HepG2 (cell line): ENCODE measurements around the gene HCFC1R1. TPM values are rescaled to one million over a fixed set of nuclear protein-coding genes. Genes with fewer than 3 reads are reported as not detected.

Experiments used
- ARNT2 ChIP-seq: sonication (generic); formaldehyde crosslinking; IDR thresholded peaks from 2 replicates; pipeline ENCODE4 v1.8.0; 2022; ENCODE audit warnings: mild to moderate bottlenecking, low read depth, missing genetic modification reagents, moderate library complexity
- ASH2L ChIP-seq: fragments of 300-600, 200-600 bp; sonication (generic); IDR thresholded peaks from 2 replicates; pipeline ENCODE4 v1.7.0; 2017; ENCODE audit warnings: low read depth, mild to moderate bottlenecking, moderate library complexity, mixed read lengths, low read length; ENCODE audit not compliant: insufficient read length
- BCL6 ChIP-seq: IDR thresholded peaks from 2 replicates; pipeline ENCODE4 v1.6.1; 2016; ENCODE audit warnings: missing genetic modification reagents, missing compliant biosample characterization
- DMTF1 ChIP-seq: sonication (generic); formaldehyde crosslinking; IDR thresholded peaks from 2 replicates; pipeline ENCODE4 v1.4.0; 2020; ENCODE audit warnings: mild to moderate bottlenecking, missing genetic modification reagents
- ETV5 ChIP-seq: IDR thresholded peaks from 2 replicates; pipeline ENCODE4 v1.6.1; 2018; ENCODE audit warnings: missing biosample characterization, missing genetic modification reagents, inconsistent platforms, borderline replicate concordance
- FOXK2 ChIP-seq: fragments of 450-650 bp; IDR thresholded peaks from 2 replicates; pipeline ENCODE4 v1.6.1; 2016
- GATA4 ChIP-seq: sonication (generic); IDR thresholded peaks from 2 replicates; pipeline ENCODE4 v1.6.1; 2016; ENCODE audit warnings: antibody characterized with exemption, low read depth, borderline replicate concordance
- HNF4A ChIP-seq: sonication (generic); formaldehyde crosslinking; IDR thresholded peaks from 2 replicates; pipeline ENCODE4 v1.4.0; 2020; ENCODE audit warnings: missing genetic modification reagents
- HOXA5 ChIP-seq: sonication (generic); formaldehyde crosslinking; IDR thresholded peaks from 2 replicates; pipeline ENCODE4 v1.4.0; 2020; ENCODE audit warnings: missing genetic modification reagents
- MAX ChIP-seq: IDR thresholded peaks from 2 replicates; pipeline ENCODE4 v1.6.1; 2012; ENCODE audit warnings: inconsistent platforms
- MTA1 ChIP-seq: sonication (generic); formaldehyde crosslinking; IDR thresholded peaks from 2 replicates; pipeline ENCODE4 v1.4.0; 2020; ENCODE audit warnings: missing genetic modification reagents, mild to moderate bottlenecking, borderline replicate concordance
- MYC ChIP-seq: sonication (generic); formaldehyde crosslinking; IDR thresholded peaks from 2 replicates; pipeline ENCODE4 v1.9.0; 2021; ENCODE audit warnings: missing genetic modification reagents, borderline replicate concordance
- MYNN ChIP-seq: sonication (generic); formaldehyde crosslinking; IDR thresholded peaks from 2 replicates; pipeline ENCODE4 v1.4.0; 2020; ENCODE audit warnings: mild to moderate bottlenecking, low read depth, missing genetic modification reagents
- NR2C2 ChIP-seq: sonication (generic); formaldehyde crosslinking; IDR thresholded peaks from 2 replicates; pipeline ENCODE4 v1.4.0; 2020; ENCODE audit warnings: missing genetic modification reagents, mild to moderate bottlenecking, moderate library complexity, borderline replicate concordance
- PRDM10 ChIP-seq: sonication (generic); formaldehyde crosslinking; IDR thresholded peaks from 2 replicates; pipeline ENCODE4 v1.4.0; 2020; ENCODE audit warnings: low read depth, missing genetic modification reagents
- STAG1 ChIP-seq: sonication (generic); formaldehyde crosslinking; IDR thresholded peaks from 2 replicates; pipeline ENCODE4 v1.4.0; 2020; ENCODE audit warnings: missing genetic modification reagents
- TOE1 ChIP-seq: sonication (generic); formaldehyde crosslinking; IDR thresholded peaks from 2 replicates; pipeline ENCODE4 v1.4.0; 2020; ENCODE audit warnings: mild to moderate bottlenecking, missing genetic modification reagents
- TP53 ChIP-seq: sonication (generic); formaldehyde crosslinking; conservative IDR thresholded peaks from 2 replicates; pipeline ENCODE4 v1.4.0; 2020; ENCODE audit warnings: missing genetic modification reagents
- ZNF329 ChIP-seq: sonication (generic); formaldehyde crosslinking; IDR thresholded peaks from 2 replicates; pipeline ENCODE4 v1.9.0; 2021; ENCODE audit warnings: low read depth, mild to moderate bottlenecking, missing genetic modification reagents
- ZNF629 ChIP-seq: sonication (generic); formaldehyde crosslinking; conservative IDR thresholded peaks from 2 replicates; pipeline ENCODE4 v1.5.0; 2020; ENCODE audit warnings: missing genetic modification reagents
- ZNF777 ChIP-seq: sonication (generic); formaldehyde crosslinking; IDR thresholded peaks from 2 replicates; pipeline ENCODE4 v1.4.0; 2020; ENCODE audit warnings: missing genetic modification reagents
- ZSCAN12 ChIP-seq: sonication (generic); formaldehyde crosslinking; IDR thresholded peaks from 2 replicates; pipeline ENCODE4 v1.9.0; 2021; ENCODE audit warnings: mild to moderate bottlenecking, missing genetic modification reagents
- ZSCAN5A ChIP-seq: sonication (generic); formaldehyde crosslinking; IDR thresholded peaks from 2 replicates; pipeline ENCODE4 v1.8.0; 2022; ENCODE audit warnings: mild to moderate bottlenecking, missing genetic modification reagents, borderline replicate concordance
- polyA plus RNA-seq, 8 experiments: library from polyadenylated mRNA; depleted of rRNA in 3 of 8; stranded (reverse) in 7 of 8; unstranded in 1 of 8; fragments of >200 nt; fragmentation: Illumina TruSeq in 4 of 8; extraction: Trizol in 4 of 8; gene quantifications; 2 replicates each; pipeline versions ENCODE4 v1.2.1 to v1.2.3, GENCODE V29; 2011 to 2016; ENCODE audit warnings: low read depth in 4 of 8, missing spikeins in 1 of 8, mixed read lengths in 1 of 8; ENCODE audit not compliant: insufficient read depth in 1 of 8
- total RNA-seq, 5 experiments: library from RNA; depleted of rRNA; stranded (reverse); fragments of >200 nt; fragmentation: Illumina TruSeq; extraction: Trizol; gene quantifications; 2 replicates each; pipeline ENCODE4 v1.2.3, GENCODE V29; 2016; ENCODE audit warnings: low read depth in 1 of 5

Gene HCFC1R1
- total and polyA plus RNA-seq, 2 of the 13 experiments (the other 11 are each of a cell fraction or from before 2014, with no cell fraction given) = 13.8 to 16.1 TPM

GRCh38 chr16:3007059-3007956, 16.4 kb downstream of the HCFC1R1 start (continued):
- TF ChIP-seq HNF4A (peak; percentile 67), MTA1 (CRISPR knock-in tag) (no peak; the same call in 1 of the 2 replicates), ZNF329 (CRISPR knock-in tag) (no peak), HOXA5 (CRISPR knock-in tag) (no peak), PRDM10 (CRISPR knock-in tag) (no peak), NR2C2 (CRISPR knock-in tag) (no peak), ZNF629 (CRISPR knock-in tag) (no peak), TP53 (CRISPR knock-in tag) (no peak), GATA4 (no peak), TOE1 (CRISPR knock-in tag) (no peak), ZSCAN12 (CRISPR knock-in tag) (no peak), MYNN (CRISPR knock-in tag) (no peak), STAG1 (no peak), FOXK2 (no peak), ZSCAN5A (CRISPR knock-in tag) (no peak), MAX (peak; percentile 38; the same call in 1 of the 2 replicates), ETV5 (CRISPR knock-in tag) (peak; percentile 34; the same call in 1 of the 2 replicates), DMTF1 (CRISPR knock-in tag) (no peak), ASH2L (no peak), ARNT2 (no peak), MYC (CRISPR knock-in tag) (no peak), BCL6 (CRISPR knock-in tag) (0 out of 2 replicates have a peak, but pooled peaks have one; percentile 28), ZNF777 (CRISPR knock-in tag) (0 out of 2 replicates have a peak, but pooled peaks have one; percentile 22)
